SH-SY5Y (cell line): ENCODE results near the gene RBFOX1.

Experiments
- GATA2 ChIP-seq: IDR thresholded peaks from 2 replicates; pipeline ENCODE4 v1.6.1; 2011; ENCODE audit warnings: mild to moderate bottlenecking, low read depth, low read length
- GATA3 ChIP-seq: IDR thresholded peaks from 2 replicates; pipeline ENCODE4 v1.6.1; 2011; ENCODE audit warnings: low read depth, mild to moderate bottlenecking, low read length, moderate library complexity

GRCh38 chr16:7546948-7547347, 214.3 kb downstream of the RBFOX1 start:
- TF ChIP-seq GATA3 (no peak), GATA2 (no peak)
